Esophagus squamous epithelium (tissue), 5 donors: ENCODE results near the gene MEF2D. TPM values are rescaled to one million over a fixed set of nuclear protein-coding genes. Genes with fewer than 3 reads are reported as not detected.

Experiments used
- DNase-seq: peaks from one replicate; lab custom pipeline; 2025; lab: John Stamatoyannopoulos, UW
- H3K27ac ChIP-seq, 4 donors: fragments of 200-600 bp; sonication (generic); one replicate each; pipeline ENCODE4 v1.5.1; 2016 to 2019; ENCODE audit warnings: mild to moderate bottlenecking in 1 of 4
- H3K27me3 ChIP-seq, 4 donors: fragments of 200-600 bp; sonication (generic); 1 replicate in 3 of 4; 2 replicates in 1 of 4; pipeline versions ENCODE4 v1.5.1 to v1.6.0; 2017 to 2021; ENCODE audit warnings: antibody characterized with exemption in 1 of 4
- H3K36me3 ChIP-seq, 3 donors: fragments of 200-600 bp; sonication (generic); one replicate each; pipeline ENCODE4 v1.5.1; 2016 to 2019
- H3K4me1 ChIP-seq, 3 donors: fragments of 200-600 bp; sonication (generic); one replicate each; pipeline ENCODE4 v1.5.1; 2017 to 2019
- H3K4me3 ChIP-seq, 4 donors: fragments of 200-600 bp; sonication (generic); 1 replicate in 3 of 4; 2 replicates in 1 of 4; pipeline ENCODE4 v1.5.1; 2016 to 2019; ENCODE audit warnings: mild to moderate bottlenecking in 2 of 4, moderate library complexity in 1 of 4
- H3K9me3 ChIP-seq, 3 donors: fragments of 200-600 bp; sonication (generic); one replicate each; pipeline ENCODE4 v1.5.1; 2016 to 2019
- POLR2A ChIP-seq, 4 donors: fragments of 450-650 bp; IDR thresholded peaks; one replicate each; pipeline ENCODE4 v1.6.1; 2017; ENCODE audit warnings: antibody characterized with exemption in 4 of 4, mild to moderate bottlenecking in 4 of 4, moderate library complexity in 3 of 4
- WGBS, 2 donors: methylation state at CpG; one replicate each; pipeline ENCODE4 v1.1.5; 2018; 5-methylcytosine and 5-hydroxymethylcytosine counted together
- intact Hi-C: fragments of 100-400 bp; cut with DNase I; formaldehyde crosslinking; loops from one replicate; pipeline ENCODE4 v1.15.0; 2022
- total RNA-seq, 4 donors: library from RNA; depleted of rRNA; stranded (reverse); fragments of >200 nt; gene quantifications; one replicate each; pipeline ENCODE4 v1.1.0, GENCODE V29; 2016
- TF ChIP-seq, protein P1 (sequence below), 6 experiments: fragments of 450-650 bp in 4 of 6; fragments of 200-600 bp in 2 of 6; sonication (generic) in 2 of 6; IDR thresholded peaks; one replicate each; pipeline ENCODE4 v1.5.1; 2016 to 2019; ENCODE audit warnings: antibody characterized with exemption in 6 of 6, mild to moderate bottlenecking in 4 of 6, moderate library complexity in 4 of 6
- donor health status: DM: yes; HTN: yes; CAD: no.

The MEF2D gene
- total RNA-seq, 4 donors from 2014 or later: 9.1 to 30.1 (median 12.1) TPM

DNA sequence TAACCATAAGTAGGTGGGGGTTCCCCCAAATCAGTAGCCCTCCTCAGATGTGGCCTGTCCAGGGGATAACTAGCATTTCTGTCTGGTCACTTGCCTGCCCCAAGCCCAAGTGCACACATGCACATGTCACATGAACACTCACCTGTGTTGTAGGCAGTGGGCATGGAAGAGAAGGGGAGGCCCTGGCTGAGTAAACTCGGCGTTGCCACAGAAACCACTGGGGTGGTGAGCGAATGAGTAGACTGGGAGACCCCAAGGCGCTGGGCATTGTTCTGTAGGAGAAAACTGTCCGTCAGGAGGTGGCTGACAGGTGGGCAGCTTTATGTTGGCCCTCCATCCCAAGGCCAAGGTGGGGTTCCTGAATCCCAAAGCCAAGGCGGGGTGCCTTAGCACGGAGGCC, 25.6 kb downstream of the MEF2D start:
- Histone ChIP-seq H3K27me3 (no peaks in the 10 kb centered on the region), H3K36me3 (peaks cover 43 to 100% (median 62%) of the 10 kb centered on the region in 3 donors), H3K9me3 (no peaks in the 10 kb centered on the region), H3K4me1 (peaks cover 8 to 75% (median 33%) of the 10 kb centered on the region in 3 donors), H3K4me3 (no peak overlapping the region), H3K27ac (peak overlapping the region in 3 of 4 donors; percentile 85 to 91 (median 87))
- intact Hi-C loops: loop anchor here (10.0 kb wide), 1 partner anchor 110 kb away; no protein-coding TSS in a partner anchor
- TF ChIP-seq, protein P1, sequence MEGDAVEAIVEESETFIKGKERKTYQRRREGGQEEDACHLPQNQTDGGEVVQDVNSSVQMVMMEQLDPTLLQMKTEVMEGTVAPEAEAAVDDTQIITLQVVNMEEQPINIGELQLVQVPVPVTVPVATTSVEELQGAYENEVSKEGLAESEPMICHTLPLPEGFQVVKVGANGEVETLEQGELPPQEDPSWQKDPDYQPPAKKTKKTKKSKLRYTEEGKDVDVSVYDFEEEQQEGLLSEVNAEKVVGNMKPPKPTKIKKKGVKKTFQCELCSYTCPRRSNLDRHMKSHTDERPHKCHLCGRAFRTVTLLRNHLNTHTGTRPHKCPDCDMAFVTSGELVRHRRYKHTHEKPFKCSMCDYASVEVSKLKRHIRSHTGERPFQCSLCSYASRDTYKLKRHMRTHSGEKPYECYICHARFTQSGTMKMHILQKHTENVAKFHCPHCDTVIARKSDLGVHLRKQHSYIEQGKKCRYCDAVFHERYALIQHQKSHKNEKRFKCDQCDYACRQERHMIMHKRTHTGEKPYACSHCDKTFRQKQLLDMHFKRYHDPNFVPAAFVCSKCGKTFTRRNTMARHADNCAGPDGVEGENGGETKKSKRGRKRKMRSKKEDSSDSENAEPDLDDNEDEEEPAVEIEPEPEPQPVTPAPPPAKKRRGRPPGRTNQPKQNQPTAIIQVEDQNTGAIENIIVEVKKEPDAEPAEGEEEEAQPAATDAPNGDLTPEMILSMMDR (IDR thresholded peaks at IDR 0.05): no peak
- no peak for TF ChIP-seq POLR2A (IDR thresholded peaks at IDR 0.05)
- 82% methylated on average over 3 to 7 of the region's 7 CpGs for WGBS, 2 donors
- no peak for DNase-seq

DNA sequence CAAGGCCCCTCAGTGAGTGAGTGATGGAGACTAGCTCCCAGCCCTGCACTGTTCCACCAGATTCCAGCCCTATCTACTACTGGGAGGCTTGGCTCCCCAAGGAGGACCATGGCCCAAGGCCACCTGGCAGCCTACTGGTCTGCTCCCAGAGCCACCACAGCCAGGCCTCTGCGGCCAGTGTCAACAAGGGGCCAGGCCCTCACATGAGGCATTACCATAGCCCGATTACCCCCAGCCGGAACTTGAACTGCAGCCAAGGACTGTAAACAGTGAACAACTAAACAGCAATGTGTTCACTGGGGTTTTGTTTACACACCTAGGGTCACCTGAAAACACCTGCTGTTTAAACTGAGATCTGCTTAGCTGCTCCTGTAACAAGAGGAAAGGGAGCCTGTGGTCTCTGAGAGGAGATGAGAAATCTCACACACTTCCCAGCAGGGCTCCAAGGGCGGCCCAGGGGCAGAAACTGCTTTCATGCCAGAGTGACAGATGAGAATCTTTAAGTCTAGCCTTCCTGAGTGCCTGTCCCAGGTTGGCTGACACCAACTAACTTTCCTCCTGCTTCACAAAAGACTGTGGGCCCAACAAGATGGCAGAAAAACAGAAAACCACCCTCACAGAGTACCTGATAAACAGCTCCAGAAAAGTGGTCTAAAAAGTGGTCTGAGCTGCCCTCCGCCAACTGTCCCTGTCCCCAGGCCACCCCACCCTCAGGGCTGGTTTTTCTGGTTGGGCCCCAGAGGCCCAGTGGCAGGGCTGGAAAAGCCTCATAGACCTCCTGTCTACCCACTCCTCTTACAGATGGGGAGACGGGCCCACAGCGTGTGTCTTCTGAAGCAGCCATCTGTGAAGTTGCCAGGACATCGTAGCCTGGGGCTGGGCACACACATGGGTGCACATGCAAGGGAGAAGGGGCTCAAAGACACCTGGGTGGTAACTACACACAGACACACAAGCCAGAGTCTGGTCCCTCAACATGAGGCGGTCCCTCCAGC, 28.8 kb downstream of the MEF2D start:
- no peak for DNase-seq
- 78 to 82% methylated on average over 4 to 6 of the region's 9 CpGs for WGBS, 2 donors
- H3K4me1 ChIP-seq: peaks cover 8 to 56% (median 19%) of the 10 kb centered on the region in 3 donors
- intact Hi-C loops: loop anchor here (10.0 kb wide), 1 partner anchor 113 kb away; no protein-coding TSS in a partner anchor
- no peaks in the 10 kb centered on the region for H3K9me3 ChIP-seq
- no peak for TF ChIP-seq POLR2A (IDR thresholded peaks at IDR 0.05)
- TF ChIP-seq, protein P1 (IDR thresholded peaks at IDR 0.05): no peak
- H3K27me3 ChIP-seq: no peaks in the 10 kb centered on the region
- peaks cover 41 to 100% (median 65%) of the 10 kb centered on the region in 3 donors for H3K36me3 ChIP-seq
- H3K27ac ChIP-seq: peak overlapping the region in 3 of 4 donors; percentile 48 to 52 (median 52)
- H3K4me3 ChIP-seq: no peak overlapping the region

DNA sequence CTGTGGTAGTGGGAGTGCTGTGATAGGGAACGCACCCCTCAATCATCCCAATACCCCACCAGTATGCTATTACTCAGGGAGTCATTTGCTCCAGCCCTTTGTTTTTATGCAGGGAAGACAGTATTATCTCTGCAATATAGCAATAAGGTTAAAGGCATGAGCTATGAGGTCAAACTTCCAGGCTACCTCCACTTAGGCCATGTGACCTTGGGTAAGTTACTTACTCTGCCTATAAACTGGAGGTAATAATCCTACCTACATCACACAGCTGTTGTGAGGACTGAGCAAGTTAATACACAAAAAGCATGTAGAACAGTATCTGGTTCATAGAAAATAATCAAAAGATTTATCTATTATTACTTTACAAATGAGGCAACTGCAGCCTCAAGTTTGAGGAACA, 30.1 kb downstream of the MEF2D start:
- H3K27ac ChIP-seq: no peak overlapping the region
- intact Hi-C loops: loop anchor here (10.0 kb wide), 1 partner anchor 114 kb away; no protein-coding TSS in a partner anchor
- 100% methylated on average over 1 of the region's 1 CpG for WGBS, 2 donors
- TF ChIP-seq POLR2A (IDR thresholded peaks at IDR 0.05): no peak
- TF ChIP-seq, protein P1 (IDR thresholded peaks at IDR 0.05): no peak
- DNase-seq: no peak
- peaks cover 0 to 58% (median 19%) of the 10 kb centered on the region in 3 donors for H3K4me1 ChIP-seq
- no peak overlapping the region for H3K4me3 ChIP-seq
- peaks cover 43 to 100% (median 59%) of the 10 kb centered on the region in 3 donors for H3K36me3 ChIP-seq
- H3K27me3 ChIP-seq: no peaks in the 10 kb centered on the region
- no peaks in the 10 kb centered on the region for H3K9me3 ChIP-seq

DNA sequence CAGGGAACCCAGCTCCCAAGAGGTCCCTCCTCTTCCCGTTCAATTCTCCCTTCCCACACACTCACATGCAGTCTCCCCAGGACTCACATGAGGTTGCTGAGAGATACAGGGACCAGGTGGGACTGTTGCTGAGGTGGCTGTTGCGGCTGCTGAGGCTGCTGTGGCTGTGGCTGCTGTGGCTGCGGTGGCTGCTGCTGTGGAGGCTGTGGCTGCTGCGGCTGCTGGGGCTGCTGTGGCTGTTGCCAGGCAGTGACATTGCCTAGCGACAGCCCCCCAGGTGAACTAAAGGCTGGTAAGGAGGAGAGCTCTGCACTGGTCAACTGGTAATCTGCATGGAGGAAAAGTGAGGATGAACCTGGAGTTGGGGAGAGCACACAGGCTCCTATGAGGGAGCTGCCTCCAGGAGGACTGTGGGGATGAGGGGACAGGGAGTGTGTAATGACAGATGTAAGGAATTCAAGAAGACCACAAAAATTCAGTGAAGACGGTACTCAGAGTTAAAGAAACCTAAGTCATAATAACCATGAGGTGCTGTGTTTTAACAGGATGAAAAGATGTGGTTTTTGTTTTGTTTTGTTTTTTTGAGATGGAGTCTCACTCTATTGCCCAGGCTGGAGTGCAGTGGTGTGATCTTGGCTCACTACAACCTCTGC, 31.8 kb downstream of the MEF2D start:
- Histone ChIP-seq H3K4me3 (no peak overlapping the region), H3K27ac (peak overlapping the region in 1 of 4 donors; percentile 78), H3K36me3 (peaks cover 32 to 94% (median 49%) of the 10 kb centered on the region in 3 donors), H3K9me3 (no peaks in the 10 kb centered on the region), H3K27me3 (no peaks in the 10 kb centered on the region), H3K4me1 (peaks cover 7 to 62% (median 24%) of the 10 kb centered on the region in 3 donors)
- intact Hi-C loops: no loop called here
- WGBS, 2 donors: 57 to 62% methylated on average over 2 of the region's 6 CpGs
- no peak for DNase-seq
- TF ChIP-seq, protein P1 (IDR thresholded peaks at IDR 0.05): no peak
- TF ChIP-seq POLR2A (IDR thresholded peaks at IDR 0.05): no peak
